GM23338 (cell line): ENCODE measurements around the gene ADIPOQ. TPM values are rescaled to one million over a fixed set of nuclear protein-coding genes. Genes with fewer than 3 reads are reported as not detected.
A peak's percentile ranks its signal among the peaks of the same experiment; 100 is the strongest.

Experiments
- ATAC-seq: fragments of 200-7000 bp; cut with Tn5 transposase; 3 replicates; pipeline ENCODE4 v1.9.1; 2020
- DNase-seq: peaks from one replicate; pipeline ENCODE4 v3.0.0-alpha.2; 2015; ENCODE audit warnings: low spot score
- H2AFZ ChIP-seq: fragments of 200-600 bp; sonication (generic); 2 replicates; pipeline ENCODE4 v1.8.0; 2016; ENCODE audit warnings: antibody characterized with exemption, mild to moderate bottlenecking, moderate library complexity
- H3F3A ChIP-seq: fragments of 200-600 bp; sonication (generic); replicated peaks from 2 replicates; pipeline ENCODE4 v1.8.0; 2017; ENCODE audit warnings: antibody characterized with exemption, mixed run types, low read depth
- H3K27ac ChIP-seq: fragments of 200-600 bp; sonication (generic); 2 replicates; pipeline ENCODE4 v1.6.1; 2016; ENCODE audit warnings: low read depth
- H3K27me3 ChIP-seq: fragments of 200-600 bp; sonication (generic); 2 replicates; pipeline ENCODE4 v1.8.0; 2016; ENCODE audit warnings: mild to moderate bottlenecking, mixed run types, moderate library complexity; ENCODE audit not compliant: insufficient read depth
- H3K36me3 ChIP-seq: fragments of 200-600 bp; sonication (generic); 2 replicates; pipeline ENCODE4 v1.8.0; 2016; ENCODE audit warnings: mild to moderate bottlenecking; ENCODE audit not compliant: insufficient read depth
- H3K4me1 ChIP-seq: fragments of 200-600 bp; sonication (generic); 2 replicates; pipeline ENCODE4 v1.8.0; 2016; ENCODE audit warnings: mild to moderate bottlenecking, moderate library complexity; ENCODE audit not compliant: insufficient read depth
- H3K4me2 ChIP-seq: fragments of 200-600 bp; sonication (generic); 2 replicates; pipeline ENCODE4 v1.7.1; 2017; ENCODE audit warnings: mixed run types
- H3K4me3 ChIP-seq: fragments of 200-600 bp; sonication (generic); 2 replicates; pipeline ENCODE4 v1.6.1; 2016; ENCODE audit warnings: mixed run types
- H3K79me2 ChIP-seq: fragments of 200-600 bp; sonication (generic); replicated peaks from 2 replicates; pipeline ENCODE4 v1.8.0; 2017; ENCODE audit warnings: mild to moderate bottlenecking; ENCODE audit not compliant: insufficient read depth
- H3K9me2 ChIP-seq: fragments of 200-600 bp; sonication (generic); 2 replicates; pipeline ENCODE4 v1.8.0; 2017; ENCODE audit not compliant: insufficient read depth
- H4K20me1 ChIP-seq: fragments of 200-600 bp; sonication (generic); replicated peaks from 2 replicates; pipeline ENCODE4 v1.8.0; 2017; ENCODE audit warnings: mild to moderate bottlenecking; ENCODE audit not compliant: insufficient read depth
- H3K27ac Mint-ChIP-seq: 2 replicates; pipeline ENCODE4 v1.8.0; 2020; ENCODE audit warnings: inconsistent platforms, mild to moderate bottlenecking, moderate library complexity, mixed read lengths
- H3K27me3 Mint-ChIP-seq: 3 replicates; pipeline ENCODE4 v1.8.0; 2022; ENCODE audit warnings: low read depth, mild to moderate bottlenecking, moderate library complexity, mixed read lengths, inconsistent platforms; ENCODE audit not compliant: insufficient read depth, poor library complexity
- H3K36me3 Mint-ChIP-seq: 3 replicates; pipeline ENCODE4 v1.8.0; 2021; ENCODE audit warnings: low read depth, mild to moderate bottlenecking, inconsistent platforms, moderate library complexity, mixed read lengths
- H3K4me1 Mint-ChIP-seq: 3 replicates; pipeline ENCODE4 v1.8.0; 2020; ENCODE audit warnings: mild to moderate bottlenecking, inconsistent platforms, mixed read lengths
- H3K4me3 Mint-ChIP-seq: 3 replicates; pipeline ENCODE4 v1.8.0; 2021; ENCODE audit warnings: moderate library complexity, mild to moderate bottlenecking, inconsistent platforms, mixed read lengths
- H3K9me3 Mint-ChIP-seq: 3 replicates; pipeline ENCODE4 v1.8.0; 2020; ENCODE audit warnings: moderate library complexity, mild to moderate bottlenecking, inconsistent platforms, mixed read lengths
- CREB1 ChIP-seq: fragments of 250-450 bp; sonication (Bioruptor Pico); IDR thresholded peaks from 2 replicates; pipeline ENCODE4 v1.5.0; 2020; ENCODE audit warnings: low read depth, mild to moderate bottlenecking, moderate library complexity
- EZH2 ChIP-seq: fragments of 200-600 bp; sonication (generic); IDR thresholded peaks from one replicate; pipeline ENCODE4 v1.8.0; 2017; ENCODE audit warnings: antibody characterized with exemption, mild to moderate bottlenecking, low read depth; ENCODE audit not compliant: unreplicated experiment
- EZH2phosphoT487 ChIP-seq: fragments of 200-600 bp; sonication (generic); IDR thresholded peaks from one replicate; pipeline ENCODE4 v1.8.1; 2018; ENCODE audit warnings: antibody characterized with exemption; ENCODE audit not compliant: unreplicated experiment
- JUNB ChIP-seq: IDR thresholded peaks from one replicate; pipeline ENCODE4 v1.6.1; 2016; ENCODE audit warnings: antibody characterized with exemption; ENCODE audit not compliant: unreplicated experiment
- NANOG ChIP-seq: IDR thresholded peaks from 2 replicates; pipeline ENCODE4 v1.6.1; 2016; ENCODE audit warnings: antibody characterized with exemption, borderline replicate concordance
- POLR2AphosphoS5 ChIP-seq: IDR thresholded peaks from 2 replicates; pipeline ENCODE4 v1.6.1; 2016; ENCODE audit warnings: antibody characterized with exemption, low read depth
- STAT1 ChIP-seq: IDR thresholded peaks from one replicate; pipeline ENCODE4 v1.6.1; 2016; ENCODE audit warnings: antibody characterized with exemption; ENCODE audit not compliant: unreplicated experiment
- ZNF114 ChIP-seq: fragments of 250-450 bp; sonication (Bioruptor Pico); IDR thresholded peaks from 2 replicates; pipeline ENCODE4 v1.5.0; 2020; ENCODE audit warnings: mild to moderate bottlenecking, moderate library complexity
- ZNF331 ChIP-seq: fragments of 250-450 bp; sonication (Bioruptor Pico); IDR thresholded peaks from 2 replicates; pipeline ENCODE4 v1.5.0; 2020; ENCODE audit warnings: low read depth, mild to moderate bottlenecking, moderate library complexity
- polyA plus RNA-seq: library from polyadenylated mRNA; unstranded; fragments of >200 nt; fragmentation: Nextera tagmentation; extraction: Ambion mirVana; gene quantifications from 2 replicates; pipeline ENCODE4 v1.2.1, GENCODE V29; 2016
- total RNA-seq: library from RNA; depleted of rRNA; stranded (reverse); fragments of >200 nt; shearing (Covaris generic); gene quantifications from 2 replicates; pipeline ENCODE4 v1.2.3, GENCODE V29; 2014
- TF ChIP-seq, protein P1 (sequence below), 2 experiments: fragments of 200-600 bp in 1 of 2; sonication (generic) in 1 of 2; conservative IDR thresholded peaks; 2 replicates each; pipeline versions ENCODE4 v1.5.1 to v1.6.1; 2016 to 2017; ENCODE audit warnings: antibody characterized with exemption in 2 of 2, low read depth in 2 of 2, mild to moderate bottlenecking in 2 of 2, moderate library complexity in 1 of 2
- TF ChIP-seq, protein P2 (sequence below): IDR thresholded peaks from 2 replicates; pipeline ENCODE4 v1.6.1; 2016; ENCODE audit warnings: antibody characterized with exemption
- TF ChIP-seq, protein P3 (sequence below): IDR thresholded peaks from one replicate; pipeline ENCODE4 v1.6.1; 2018; ENCODE audit warnings: antibody characterized with exemption; ENCODE audit not compliant: unreplicated experiment
- TF ChIP-seq, protein P4 (sequence below): fragments of 250-450 bp; sonication (Bioruptor Pico); IDR thresholded peaks from 2 replicates; pipeline ENCODE4 v1.5.0; 2020; ENCODE audit warnings: mild to moderate bottlenecking, moderate library complexity

ADIPOQ gene
- total and polyA plus RNA-seq, 2 experiments from 2014 or later = not detected

DNA sequence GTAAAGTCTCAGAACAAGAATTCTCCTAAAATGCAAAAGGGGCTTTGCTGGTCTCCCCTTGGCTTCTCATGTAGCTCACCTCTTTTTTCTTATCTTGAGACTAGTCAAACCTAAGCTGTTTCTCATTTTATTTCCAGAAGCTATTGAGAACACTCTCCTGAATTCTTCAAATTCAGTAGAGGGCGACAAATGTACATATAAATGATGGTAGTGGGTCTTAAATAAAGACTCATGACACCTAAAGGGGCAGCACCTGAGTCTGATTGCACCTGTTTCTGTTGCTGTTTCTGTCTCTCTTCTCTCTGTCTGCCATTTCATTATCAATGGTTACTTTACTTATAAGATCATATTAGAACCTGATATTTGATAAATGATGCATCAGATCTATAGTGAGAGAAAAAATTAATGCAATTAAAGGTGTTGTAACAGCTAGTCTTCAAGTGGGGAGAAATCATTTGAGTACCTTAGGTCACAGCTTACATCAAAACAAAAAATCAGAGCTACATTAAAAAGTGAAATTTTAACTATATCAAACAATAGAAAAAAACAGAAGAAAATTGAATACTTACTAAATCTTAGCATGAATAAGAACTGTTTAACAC, 7.0 kb downstream of the ADIPOQ start:
- no peak overlapping the region for H3K4me2 ChIP-seq
- no peak overlapping the region for H3K27ac Mint-ChIP-seq
- H3K4me1 ChIP-seq = no peaks in the 10 kb centered on the region
- H3K27me3 ChIP-seq = no peaks in the 10 kb centered on the region
- no peak overlapping the region for H2AFZ ChIP-seq
- H3K36me3 Mint-ChIP-seq = no peaks in the 10 kb centered on the region
- H4K20me1 ChIP-seq = no peaks in the 10 kb centered on the region
- no peaks in the 10 kb centered on the region for H3K9me3 Mint-ChIP-seq
- H3K9me2 ChIP-seq = peaks cover 8% of the 10 kb centered on the region; the same call in 1 of the 2 replicates
- no peaks in the 10 kb centered on the region for H3K79me2 ChIP-seq
- no peaks in the 10 kb centered on the region for H3K36me3 ChIP-seq
- H3K4me3 ChIP-seq = no peak overlapping the region
- TF ChIP-seq, protein P1, sequence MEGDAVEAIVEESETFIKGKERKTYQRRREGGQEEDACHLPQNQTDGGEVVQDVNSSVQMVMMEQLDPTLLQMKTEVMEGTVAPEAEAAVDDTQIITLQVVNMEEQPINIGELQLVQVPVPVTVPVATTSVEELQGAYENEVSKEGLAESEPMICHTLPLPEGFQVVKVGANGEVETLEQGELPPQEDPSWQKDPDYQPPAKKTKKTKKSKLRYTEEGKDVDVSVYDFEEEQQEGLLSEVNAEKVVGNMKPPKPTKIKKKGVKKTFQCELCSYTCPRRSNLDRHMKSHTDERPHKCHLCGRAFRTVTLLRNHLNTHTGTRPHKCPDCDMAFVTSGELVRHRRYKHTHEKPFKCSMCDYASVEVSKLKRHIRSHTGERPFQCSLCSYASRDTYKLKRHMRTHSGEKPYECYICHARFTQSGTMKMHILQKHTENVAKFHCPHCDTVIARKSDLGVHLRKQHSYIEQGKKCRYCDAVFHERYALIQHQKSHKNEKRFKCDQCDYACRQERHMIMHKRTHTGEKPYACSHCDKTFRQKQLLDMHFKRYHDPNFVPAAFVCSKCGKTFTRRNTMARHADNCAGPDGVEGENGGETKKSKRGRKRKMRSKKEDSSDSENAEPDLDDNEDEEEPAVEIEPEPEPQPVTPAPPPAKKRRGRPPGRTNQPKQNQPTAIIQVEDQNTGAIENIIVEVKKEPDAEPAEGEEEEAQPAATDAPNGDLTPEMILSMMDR (conservative IDR thresholded peaks at IDR 0.05; ENCODE audit: low read depth in 2 of 2) = peak; percentile 70 to 75
- no peak for TF ChIP-seq JUNB
- no peak for TF ChIP-seq ZNF331 (CRISPR knock-in tag)
- no peak for TF ChIP-seq STAT1
- TF ChIP-seq EZH2 = no peak
- no peak for TF ChIP-seq CREB1 (CRISPR knock-in tag)
- TF ChIP-seq POLR2AphosphoS5 = no peak
- TF ChIP-seq EZH2phosphoT487 = no peak
- TF ChIP-seq, protein P2, sequence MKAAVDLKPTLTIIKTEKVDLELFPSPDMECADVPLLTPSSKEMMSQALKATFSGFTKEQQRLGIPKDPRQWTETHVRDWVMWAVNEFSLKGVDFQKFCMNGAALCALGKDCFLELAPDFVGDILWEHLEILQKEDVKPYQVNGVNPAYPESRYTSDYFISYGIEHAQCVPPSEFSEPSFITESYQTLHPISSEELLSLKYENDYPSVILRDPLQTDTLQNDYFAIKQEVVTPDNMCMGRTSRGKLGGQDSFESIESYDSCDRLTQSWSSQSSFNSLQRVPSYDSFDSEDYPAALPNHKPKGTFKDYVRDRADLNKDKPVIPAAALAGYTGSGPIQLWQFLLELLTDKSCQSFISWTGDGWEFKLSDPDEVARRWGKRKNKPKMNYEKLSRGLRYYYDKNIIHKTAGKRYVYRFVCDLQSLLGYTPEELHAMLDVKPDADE = no peak
- TF ChIP-seq, protein P3, sequence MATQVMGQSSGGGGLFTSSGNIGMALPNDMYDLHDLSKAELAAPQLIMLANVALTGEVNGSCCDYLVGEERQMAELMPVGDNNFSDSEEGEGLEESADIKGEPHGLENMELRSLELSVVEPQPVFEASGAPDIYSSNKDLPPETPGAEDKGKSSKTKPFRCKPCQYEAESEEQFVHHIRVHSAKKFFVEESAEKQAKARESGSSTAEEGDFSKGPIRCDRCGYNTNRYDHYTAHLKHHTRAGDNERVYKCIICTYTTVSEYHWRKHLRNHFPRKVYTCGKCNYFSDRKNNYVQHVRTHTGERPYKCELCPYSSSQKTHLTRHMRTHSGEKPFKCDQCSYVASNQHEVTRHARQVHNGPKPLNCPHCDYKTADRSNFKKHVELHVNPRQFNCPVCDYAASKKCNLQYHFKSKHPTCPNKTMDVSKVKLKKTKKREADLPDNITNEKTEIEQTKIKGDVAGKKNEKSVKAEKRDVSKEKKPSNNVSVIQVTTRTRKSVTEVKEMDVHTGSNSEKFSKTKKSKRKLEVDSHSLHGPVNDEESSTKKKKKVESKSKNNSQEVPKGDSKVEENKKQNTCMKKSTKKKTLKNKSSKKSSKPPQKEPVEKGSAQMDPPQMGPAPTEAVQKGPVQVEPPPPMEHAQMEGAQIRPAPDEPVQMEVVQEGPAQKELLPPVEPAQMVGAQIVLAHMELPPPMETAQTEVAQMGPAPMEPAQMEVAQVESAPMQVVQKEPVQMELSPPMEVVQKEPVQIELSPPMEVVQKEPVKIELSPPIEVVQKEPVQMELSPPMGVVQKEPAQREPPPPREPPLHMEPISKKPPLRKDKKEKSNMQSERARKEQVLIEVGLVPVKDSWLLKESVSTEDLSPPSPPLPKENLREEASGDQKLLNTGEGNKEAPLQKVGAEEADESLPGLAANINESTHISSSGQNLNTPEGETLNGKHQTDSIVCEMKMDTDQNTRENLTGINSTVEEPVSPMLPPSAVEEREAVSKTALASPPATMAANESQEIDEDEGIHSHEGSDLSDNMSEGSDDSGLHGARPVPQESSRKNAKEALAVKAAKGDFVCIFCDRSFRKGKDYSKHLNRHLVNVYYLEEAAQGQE = no peak
- TF ChIP-seq, protein P4, sequence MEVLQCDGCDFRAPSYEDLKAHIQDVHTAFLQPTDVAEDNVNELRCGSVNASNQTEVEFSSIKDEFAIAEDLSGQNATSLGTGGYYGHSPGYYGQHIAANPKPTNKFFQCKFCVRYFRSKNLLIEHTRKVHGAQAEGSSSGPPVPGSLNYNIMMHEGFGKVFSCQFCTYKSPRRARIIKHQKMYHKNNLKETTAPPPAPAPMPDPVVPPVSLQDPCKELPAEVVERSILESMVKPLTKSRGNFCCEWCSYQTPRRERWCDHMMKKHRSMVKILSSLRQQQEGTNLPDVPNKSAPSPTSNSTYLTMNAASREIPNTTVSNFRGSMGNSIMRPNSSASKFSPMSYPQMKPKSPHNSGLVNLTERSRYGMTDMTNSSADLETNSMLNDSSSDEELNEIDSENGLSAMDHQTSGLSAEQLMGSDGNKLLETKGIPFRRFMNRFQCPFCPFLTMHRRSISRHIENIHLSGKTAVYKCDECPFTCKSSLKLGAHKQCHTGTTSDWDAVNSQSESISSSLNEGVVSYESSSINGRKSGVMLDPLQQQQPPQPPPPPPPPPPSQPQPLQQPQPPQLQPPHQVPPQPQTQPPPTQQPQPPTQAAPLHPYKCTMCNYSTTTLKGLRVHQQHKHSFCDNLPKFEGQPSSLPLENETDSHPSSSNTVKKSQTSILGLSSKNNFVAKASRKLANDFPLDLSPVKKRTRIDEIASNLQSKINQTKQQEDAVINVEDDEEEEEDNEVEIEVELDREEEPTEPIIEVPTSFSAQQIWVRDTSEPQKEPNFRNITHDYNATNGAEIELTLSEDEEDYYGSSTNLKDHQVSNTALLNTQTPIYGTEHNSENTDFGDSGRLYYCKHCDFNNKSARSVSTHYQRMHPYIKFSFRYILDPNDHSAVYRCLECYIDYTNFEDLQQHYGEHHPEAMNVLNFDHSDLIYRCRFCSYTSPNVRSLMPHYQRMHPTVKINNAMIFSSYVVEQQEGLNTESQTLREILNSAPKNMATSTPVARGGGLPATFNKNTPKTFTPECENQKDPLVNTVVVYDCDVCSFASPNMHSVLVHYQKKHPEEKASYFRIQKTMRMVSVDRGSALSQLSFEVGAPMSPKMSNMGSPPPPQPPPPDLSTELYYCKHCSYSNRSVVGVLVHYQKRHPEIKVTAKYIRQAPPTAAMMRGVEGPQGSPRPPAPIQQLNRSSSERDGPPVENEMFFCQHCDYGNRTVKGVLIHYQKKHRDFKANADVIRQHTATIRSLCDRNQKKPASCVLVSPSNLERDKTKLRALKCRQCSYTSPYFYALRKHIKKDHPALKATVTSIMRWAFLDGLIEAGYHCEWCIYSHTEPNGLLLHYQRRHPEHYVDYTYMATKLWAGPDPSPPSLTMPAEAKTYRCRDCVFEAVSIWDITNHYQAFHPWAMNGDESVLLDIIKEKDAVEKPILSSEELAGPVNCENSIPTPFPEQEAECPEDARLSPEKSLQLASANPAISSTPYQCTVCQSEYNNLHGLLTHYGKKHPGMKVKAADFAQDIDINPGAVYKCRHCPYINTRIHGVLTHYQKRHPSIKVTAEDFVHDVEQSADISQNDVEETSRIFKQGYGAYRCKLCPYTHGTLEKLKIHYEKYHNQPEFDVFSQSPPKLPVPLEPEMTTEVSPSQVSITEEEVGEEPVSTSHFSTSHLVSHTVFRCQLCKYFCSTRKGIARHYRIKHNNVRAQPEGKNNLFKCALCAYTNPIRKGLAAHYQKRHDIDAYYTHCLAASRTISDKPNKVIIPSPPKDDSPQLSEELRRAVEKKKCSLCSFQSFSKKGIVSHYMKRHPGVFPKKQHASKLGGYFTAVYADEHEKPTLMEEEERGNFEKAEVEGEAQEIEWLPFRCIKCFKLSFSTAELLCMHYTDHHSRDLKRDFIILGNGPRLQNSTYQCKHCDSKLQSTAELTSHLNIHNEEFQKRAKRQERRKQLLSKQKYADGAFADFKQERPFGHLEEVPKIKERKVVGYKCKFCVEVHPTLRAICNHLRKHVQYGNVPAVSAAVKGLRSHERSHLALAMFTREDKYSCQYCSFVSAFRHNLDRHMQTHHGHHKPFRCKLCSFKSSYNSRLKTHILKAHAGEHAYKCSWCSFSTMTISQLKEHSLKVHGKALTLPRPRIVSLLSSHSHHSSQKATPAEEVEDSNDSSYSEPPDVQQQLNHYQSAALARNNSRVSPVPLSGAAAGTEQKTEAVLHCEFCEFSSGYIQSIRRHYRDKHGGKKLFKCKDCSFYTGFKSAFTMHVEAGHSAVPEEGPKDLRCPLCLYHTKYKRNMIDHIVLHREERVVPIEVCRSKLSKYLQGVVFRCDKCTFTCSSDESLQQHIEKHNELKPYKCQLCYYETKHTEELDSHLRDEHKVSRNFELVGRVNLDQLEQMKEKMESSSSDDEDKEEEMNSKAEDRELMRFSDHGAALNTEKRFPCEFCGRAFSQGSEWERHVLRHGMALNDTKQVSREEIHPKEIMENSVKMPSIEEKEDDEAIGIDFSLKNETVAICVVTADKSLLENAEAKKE (CRISPR knock-in tag) = no peak
- TF ChIP-seq NANOG = 0 out of 2 replicates have a peak, but pooled peaks have one; percentile 10
- TF ChIP-seq ZNF114 (CRISPR knock-in tag) = no peak
- ATAC-seq (peak; percentile 93), DNase-seq (peak; percentile 81)
- no peak overlapping the region for H3K27ac ChIP-seq
- no peaks in the 10 kb centered on the region; the same call in 2 of the 3 replicates for H3K4me1 Mint-ChIP-seq
- no peak overlapping the region for H3K4me3 Mint-ChIP-seq
- no peaks in the 10 kb centered on the region for H3F3A ChIP-seq
- H3K27me3 Mint-ChIP-seq = no peaks in the 10 kb centered on the region
